Glutamatergic neuron (in vitro differentiated cells): Measurements from ENCODE around the gene IFT43. TPM values are rescaled to one million over a fixed set of nuclear protein-coding genes. Genes with fewer than 3 reads are reported as not detected.
A peak's percentile ranks its signal among the peaks of the same experiment; 100 is the strongest.

Experiments used
- DNase-seq: peaks from one replicate; pipeline ENCODE4 v3.0.0; 2022
- H3K27ac Mint-ChIP-seq: one replicate; pipeline ENCODE4 v1.8.0; 2020; ENCODE audit warnings: mild to moderate bottlenecking, mixed read lengths, inconsistent platforms; ENCODE audit not compliant: unreplicated experiment
- H3K27me3 Mint-ChIP-seq: one replicate; pipeline ENCODE4 v1.8.0; 2020; ENCODE audit warnings: mild to moderate bottlenecking, moderate library complexity, mixed read lengths, inconsistent platforms; ENCODE audit not compliant: unreplicated experiment
- H3K36me3 Mint-ChIP-seq: one replicate; pipeline ENCODE4 v1.8.0; 2020; ENCODE audit warnings: mild to moderate bottlenecking, mixed read lengths, inconsistent platforms; ENCODE audit not compliant: unreplicated experiment
- H3K4me1 Mint-ChIP-seq: one replicate; pipeline ENCODE4 v1.8.0; 2020; ENCODE audit warnings: mild to moderate bottlenecking, low read depth, mixed read lengths, inconsistent platforms; ENCODE audit not compliant: unreplicated experiment
- H3K4me3 Mint-ChIP-seq: one replicate; pipeline ENCODE4 v1.8.0; 2020; ENCODE audit warnings: mild to moderate bottlenecking, mixed read lengths, inconsistent platforms; ENCODE audit not compliant: unreplicated experiment
- H3K9me3 Mint-ChIP-seq: one replicate; pipeline ENCODE4 v1.8.0; 2020; ENCODE audit warnings: mild to moderate bottlenecking, moderate library complexity, mixed read lengths, inconsistent platforms; ENCODE audit not compliant: unreplicated experiment
- CTCF ChIP-seq: fragments of 200-600 bp; sonication (generic); IDR thresholded peaks from one replicate; pipeline ENCODE4 v1.5.0; 2021; ENCODE audit not compliant: partially characterized antibody, unreplicated experiment
- total RNA-seq: library from RNA; stranded (reverse); fragmentation: NEBNext Ultra II Directional; extraction: Animal tissue kit (Norgen Biotek cat#: 25700); gene quantifications from one replicate; pipeline ENCODE4 v1.2.1, GENCODE V29; 2021; ENCODE audit not compliant: unreplicated experiment

Gene IFT43
- total RNA-seq, 1 donor from 2014 or later, result 30.2 TPM

GRCh38 chr14:75972801-75973421 is 12.7 kb upstream of the IFT43 start:
- Mint-ChIP-seq H3K27ac (peak overlapping the region; percentile 93), H3K4me3 (no peak overlapping the region), H3K4me1 (peaks cover 51% of the 10 kb centered on the region), H3K36me3 (no peaks in the 10 kb centered on the region), H3K9me3 (peaks cover 8% of the 10 kb centered on the region), H3K27me3 (peaks cover 18% of the 10 kb centered on the region)
- no peak for TF ChIP-seq CTCF
- peak; percentile 47 for DNase-seq

DNA sequence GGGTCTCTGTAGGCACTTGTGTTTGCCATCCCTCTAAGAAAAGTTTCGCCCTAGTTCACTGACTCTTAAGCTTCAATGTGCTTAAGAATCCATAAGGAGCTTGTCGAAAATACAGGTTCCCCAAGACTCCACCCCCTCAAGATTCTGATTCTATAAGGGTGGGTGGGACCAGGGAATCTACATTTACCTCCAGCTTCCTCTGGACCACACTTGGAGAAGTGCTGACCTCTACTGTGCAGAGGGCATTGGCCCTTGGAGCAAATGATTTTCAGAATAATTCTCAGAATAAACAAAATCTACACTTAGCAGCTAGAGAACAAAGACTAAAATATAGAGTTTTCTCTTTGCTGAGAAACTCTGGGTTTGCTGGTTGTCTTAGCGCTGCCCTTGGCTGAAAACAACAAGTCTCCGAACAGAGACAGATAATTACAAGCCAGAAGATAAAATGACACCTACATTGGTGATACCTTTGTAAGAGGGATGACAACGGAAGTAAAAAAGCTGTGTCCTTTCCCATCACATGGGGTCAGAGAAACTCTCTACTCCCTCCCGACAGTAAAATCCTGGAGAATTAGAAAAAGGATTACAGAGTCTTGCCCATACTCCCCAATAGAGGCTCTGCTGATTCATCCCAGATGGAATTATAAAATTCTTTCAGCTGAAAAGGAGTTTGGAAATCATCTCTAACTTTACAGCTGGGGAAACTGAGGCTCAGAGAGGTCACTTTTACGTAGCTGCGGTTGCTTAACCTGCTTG is 8.6 kb upstream of the IFT43 start:
- no peak for TF ChIP-seq CTCF
- peak overlapping the region; percentile 47 for H3K4me3 Mint-ChIP-seq
- peaks cover 11% of the 10 kb centered on the region for H3K9me3 Mint-ChIP-seq
- H3K27ac Mint-ChIP-seq, result no peak overlapping the region
- no peaks in the 10 kb centered on the region for H3K36me3 Mint-ChIP-seq
- no peak for DNase-seq
- peaks cover 54% of the 10 kb centered on the region for H3K4me1 Mint-ChIP-seq
- peaks cover 11% of the 10 kb centered on the region for H3K27me3 Mint-ChIP-seq

DNA sequence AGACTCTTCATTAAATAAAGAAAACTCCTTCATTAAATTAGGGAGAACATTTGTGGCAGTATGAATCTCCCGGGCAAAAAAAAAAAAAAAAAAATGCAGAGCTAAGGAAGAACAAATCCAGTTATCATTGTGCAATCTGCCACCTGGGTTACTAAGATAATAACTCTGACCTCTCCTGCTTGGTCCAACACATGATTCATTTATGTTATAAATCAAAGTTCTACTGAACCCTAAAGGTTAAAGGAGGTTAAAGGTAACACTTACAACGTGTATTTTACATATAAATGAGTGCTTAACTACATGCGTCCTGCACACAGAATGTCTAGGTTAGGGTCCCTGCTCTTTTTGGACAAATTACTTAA is 8.0 kb upstream of the IFT43 start:
- Mint-ChIP-seq H3K27me3 (peaks cover 7% of the 10 kb centered on the region), H3K36me3 (no peaks in the 10 kb centered on the region), H3K27ac (no peak overlapping the region), H3K4me3 (peak overlapping the region; percentile 47), H3K9me3 (peaks cover 11% of the 10 kb centered on the region), H3K4me1 (peaks cover 49% of the 10 kb centered on the region)
- no peak for DNase-seq
- no peak for TF ChIP-seq CTCF

DNA sequence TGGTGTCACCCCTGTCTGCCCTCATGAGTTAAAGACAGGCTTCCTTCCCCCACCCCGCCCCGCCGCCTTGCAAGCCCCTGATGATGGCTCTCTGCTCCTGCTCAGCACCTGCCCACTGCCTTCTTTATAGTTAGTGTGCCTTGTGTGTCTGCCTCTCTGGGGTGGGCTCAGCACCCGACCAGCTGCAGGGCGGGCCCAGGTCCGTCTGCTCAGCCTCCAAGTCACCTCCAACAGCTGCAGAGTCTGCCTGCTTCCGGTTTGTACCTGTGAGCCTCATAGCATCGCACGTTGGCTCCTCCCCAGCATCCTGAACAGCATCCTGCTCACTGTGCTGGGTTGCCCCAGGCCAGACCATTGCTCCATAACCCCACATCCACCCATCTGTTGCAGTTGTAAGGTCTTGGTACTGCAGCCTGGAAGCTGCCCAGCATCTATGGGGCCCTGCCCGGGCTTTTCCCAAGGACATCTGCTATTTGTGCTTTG is 7.3 kb upstream of the IFT43 start:
- H3K4me1 Mint-ChIP-seq, result peaks cover 42% of the 10 kb centered on the region
- peaks cover 6% of the 10 kb centered on the region for H3K27me3 Mint-ChIP-seq
- peak overlapping the region; percentile 69 for H3K4me3 Mint-ChIP-seq
- H3K36me3 Mint-ChIP-seq, result no peaks in the 10 kb centered on the region
- TF ChIP-seq CTCF, result no peak
- peaks cover 11% of the 10 kb centered on the region for H3K9me3 Mint-ChIP-seq
- DNase-seq, result peak; percentile 29
- H3K27ac Mint-ChIP-seq, result peak overlapping the region; percentile 62

GRCh38 chr14:75979071-75979571 is 6.4 kb upstream of the IFT43 start:
- H3K4me1 Mint-ChIP-seq, result peaks cover 39% of the 10 kb centered on the region

More at GRCh38 chr14:75979071-75979571, 6.4 kb upstream of the IFT43 start:
- TF ChIP-seq CTCF, result peak; percentile 63
- Mint-ChIP-seq H3K27me3 (peaks cover 8% of the 10 kb centered on the region), H3K4me3 (peak overlapping the region; percentile 97), H3K9me3 (peaks cover 11% of the 10 kb centered on the region), H3K36me3 (no peaks in the 10 kb centered on the region), H3K27ac (no peak overlapping the region)
- peak; percentile 66 for DNase-seq
